NCI-H82 treated with DMSO at 0.1 percent for 48 hours (cell line): Measurements from ENCODE around the gene TMEM19.

ENCODE experiments used
- DNase-seq: peaks from one replicate; lab custom pipeline; 2025; ENCODE audit not compliant: unreplicated experiment; lab: John Stamatoyannopoulos, UW

Gene TMEM19

GRCh38 chr12:71685914-71686657 is at the start of gene TMEM19:
TMEM19 (plus strand) TSS chr12:71686082; CDS start chr12:71686681, 599 bp downstream.
- peak; percentile 68 for DNase-seq

- peak; percentile 39 for DNase-seq
Measured at GRCh38 chr12:71636704-71637115, 49.2 kb upstream of the TMEM19 start.

GRCh38 chr12:71638499-71638898 is 47.4 kb upstream of the TMEM19 start:
- no peak for DNase-seq

GRCh38 chr12:71639341-71639760 is 46.5 kb upstream of the TMEM19 start:
- DNase-seq = no peak

- no peak for DNase-seq
Measured at GRCh38 chr12:71640316-71640715, 45.6 kb upstream of the TMEM19 start.

DNA sequence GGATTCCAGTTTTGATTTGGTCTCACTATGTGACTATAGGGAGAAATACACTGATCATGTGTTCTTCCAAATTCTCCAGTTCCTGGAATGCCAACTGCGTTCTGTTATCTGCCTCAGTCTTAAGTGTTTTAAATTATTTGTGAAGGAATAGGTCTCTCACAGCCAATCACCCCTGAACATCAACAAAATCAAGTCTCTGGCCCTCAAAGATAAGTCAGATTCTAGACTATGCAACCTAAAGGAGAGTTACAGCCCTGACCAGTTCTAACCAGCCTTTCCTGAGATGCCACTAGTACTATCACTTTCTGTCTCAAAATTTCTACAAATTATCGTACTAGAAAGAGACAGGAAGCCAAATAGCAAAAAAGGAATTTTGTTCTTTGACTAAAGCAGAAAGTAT is 44.5 kb upstream of the TMEM19 start:
- DNase-seq = no peak

DNA sequence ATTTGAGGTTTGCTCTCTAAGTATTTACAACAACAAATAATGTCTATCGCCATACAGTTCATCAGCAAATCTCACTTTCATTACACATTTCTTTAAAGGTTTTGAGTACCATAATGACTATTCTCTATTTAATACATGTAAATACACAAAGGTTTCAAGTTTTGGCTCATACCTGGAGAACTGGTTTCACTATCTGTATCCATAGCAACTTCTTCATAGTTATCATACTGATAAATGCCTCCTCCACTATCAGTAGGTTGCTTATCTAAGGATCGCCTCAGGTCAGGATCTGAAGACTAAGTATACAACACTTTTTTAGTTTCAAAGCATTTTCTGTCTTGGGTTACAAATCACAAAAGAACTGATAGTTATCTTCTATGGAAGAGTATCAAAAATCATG is 43.6 kb upstream of the TMEM19 start:
- DNase-seq = no peak

- no peak for DNase-seq
Measured at GRCh38 chr12:71645268-71645667, 40.6 kb upstream of the TMEM19 start.

- peak; percentile 67 for DNase-seq
Measured at GRCh38 chr12:71646512-71646911, 39.4 kb upstream of the TMEM19 start.

- no peak for DNase-seq
Measured at GRCh38 chr12:71648537-71648936, 37.3 kb upstream of the TMEM19 start.

DNA sequence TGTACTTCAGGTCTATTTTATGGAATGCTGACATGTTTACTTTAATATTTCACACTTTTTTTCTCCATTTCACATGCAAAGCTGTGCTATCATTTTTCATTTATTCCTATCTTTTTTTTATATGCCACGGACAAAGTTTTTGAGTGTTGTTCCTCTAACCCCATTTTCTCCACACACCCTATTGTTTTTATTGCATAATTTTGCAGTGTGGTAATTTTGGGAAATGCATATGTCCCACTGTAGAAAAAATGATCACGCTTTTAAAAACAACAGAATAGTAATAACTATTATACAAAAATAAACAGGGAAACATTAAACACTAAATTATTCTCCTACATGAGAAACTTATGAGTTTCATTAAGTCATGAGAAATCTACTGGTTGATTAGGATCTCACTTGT is 36.5 kb upstream of the TMEM19 start:
- no peak for DNase-seq

- DNase-seq = no peak
Measured at GRCh38 chr12:71652656-71653055, 33.2 kb upstream of the TMEM19 start.

GRCh38 chr12:71653137-71653536 is 32.7 kb upstream of the TMEM19 start:
- no peak for DNase-seq

DNA sequence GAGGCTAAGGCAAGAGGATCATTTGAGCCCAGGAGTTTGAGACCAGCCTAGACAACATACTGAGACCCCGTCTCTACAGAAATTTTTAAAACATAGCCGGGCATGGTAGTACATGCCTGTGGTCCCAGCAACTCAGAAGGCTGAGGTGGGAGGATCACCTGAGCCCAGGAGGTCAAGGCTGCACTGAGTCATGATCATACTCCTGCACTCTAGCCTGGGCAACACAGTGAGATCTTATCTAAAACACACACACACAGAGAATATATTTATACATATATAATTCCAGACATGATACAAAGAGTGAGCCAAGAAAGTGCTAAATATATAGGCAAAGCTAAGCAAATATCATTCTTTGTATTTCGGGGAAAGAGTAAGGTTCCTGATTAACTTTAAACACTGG is 31.7 kb upstream of the TMEM19 start:
- no peak for DNase-seq

DNA sequence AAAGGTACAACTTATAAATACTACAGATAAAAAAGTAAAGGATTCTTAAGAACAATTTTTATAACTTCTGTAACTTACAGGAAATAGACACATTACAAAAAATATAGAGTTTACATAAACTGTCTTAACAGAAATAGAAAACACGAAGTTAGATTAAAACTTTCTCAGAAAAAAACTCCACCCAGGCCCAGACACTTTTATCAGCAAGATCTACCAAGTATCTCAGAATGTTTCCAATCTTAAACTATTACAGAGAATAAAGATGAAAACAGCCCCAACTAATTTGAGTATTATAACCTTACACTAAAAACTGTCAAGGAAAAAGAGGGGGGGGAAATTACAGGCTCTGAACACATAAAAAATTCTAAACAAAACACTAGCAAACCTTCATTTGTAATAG is 30.4 kb upstream of the TMEM19 start:
- DNase-seq = no peak

- DNase-seq = no peak
Measured at GRCh38 chr12:71655907-71656306, 30.0 kb upstream of the TMEM19 start.

DNA sequence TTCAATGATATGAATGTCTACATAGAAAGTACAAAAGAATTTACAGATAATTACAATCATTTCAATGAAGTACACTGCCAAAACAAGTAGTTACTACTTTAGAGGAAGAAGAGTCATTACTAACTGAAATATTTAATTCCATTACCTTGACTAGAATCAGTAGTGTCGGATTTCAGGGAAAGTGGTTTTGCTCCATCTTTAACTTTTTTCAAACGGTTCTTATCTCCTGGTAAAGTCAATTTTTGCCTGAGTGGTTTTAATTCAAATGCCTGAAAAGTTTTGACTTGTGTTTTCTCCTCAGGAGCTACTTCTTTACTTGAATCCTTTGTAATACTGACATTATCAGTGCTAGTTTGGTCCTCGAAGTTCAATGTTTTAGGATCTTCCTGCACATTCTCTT is 29.1 kb upstream of the TMEM19 start:
- no peak for DNase-seq

GRCh38 chr12:71661977-71662530 is 23.8 kb upstream of the TMEM19 start:
- DNase-seq = no peak

DNA sequence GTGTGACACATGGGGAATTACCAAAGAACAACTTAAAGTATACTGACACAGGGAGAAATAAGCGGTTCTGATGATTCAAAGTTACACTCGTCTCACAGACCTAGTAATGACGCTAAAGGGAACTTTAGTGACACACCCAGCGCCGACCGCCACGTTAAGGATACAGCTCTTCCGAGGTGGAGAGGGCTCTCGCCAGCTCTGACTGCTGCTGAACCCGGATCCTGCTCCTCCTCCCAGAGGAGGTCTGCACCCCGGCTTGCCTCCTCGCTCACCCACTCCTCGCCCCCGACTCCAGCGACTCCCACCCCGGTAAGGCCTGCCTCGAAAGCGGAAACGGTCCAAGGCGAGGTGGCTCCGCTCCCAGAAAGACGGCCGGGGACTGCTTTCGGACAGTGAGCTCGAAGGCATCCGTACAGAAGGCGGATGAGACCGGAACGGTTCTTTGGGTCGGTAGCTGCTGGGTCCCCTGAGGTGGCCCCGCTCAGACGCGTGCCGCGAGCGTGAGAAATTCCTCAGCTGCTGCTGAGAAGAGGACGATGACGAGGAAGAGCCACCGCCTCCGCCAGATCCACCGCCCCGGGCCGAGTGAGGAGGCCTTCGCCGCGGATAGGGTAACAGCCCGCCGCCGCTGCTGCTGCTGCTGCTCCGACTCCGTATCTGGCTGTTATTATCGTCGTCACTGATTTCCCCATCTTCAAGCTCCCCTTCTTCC is 22.9 kb upstream of the TMEM19 start:
- no peak for DNase-seq

GRCh38 chr12:71663561-71664410 is 22.1 kb upstream of the TMEM19 start, which contains the start of the genes THAP2 and ZFC3H1:
THAP2 (plus strand) TSS chr12:71664301; CDS start chr12:71664510, 209 bp downstream.
ZFC3H1 (minus strand) TSS chr12:71663848; CDS start chr12:71663610, 238 bp downstream.
- peak; percentile 99 for DNase-seq
